ENCODE measurements around the gene INIP. TPM values are rescaled to one million over a fixed set of nuclear protein-coding genes. Genes with fewer than 3 reads are reported as not detected.

Gene INIP
- polyA plus RNA-seq, 1 donor from 2014 or later = 64.7 TPM

DNA sequence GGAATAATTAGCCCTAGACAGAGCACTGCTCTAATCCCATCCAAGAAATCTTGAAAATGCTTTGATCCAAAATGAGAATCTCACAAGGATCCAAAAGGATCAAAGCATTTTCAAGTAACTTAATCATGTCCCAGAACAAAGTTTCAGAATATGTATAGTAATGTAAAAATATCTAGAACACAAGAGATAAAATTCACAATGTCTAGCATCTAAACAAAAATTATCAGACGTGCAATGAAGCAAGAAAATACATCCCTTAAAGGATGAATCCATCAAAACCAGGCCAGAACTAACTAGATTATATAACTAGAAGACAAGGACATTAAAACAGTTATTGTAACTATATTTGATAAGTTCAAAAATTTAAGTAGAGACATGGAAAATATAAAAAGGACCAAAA, 69.3 kb downstream of the INIP start:
- no peaks in the 10 kb centered on the region for H3K79me2 ChIP-seq (replicated peaks; ENCODE audit: insufficient read depth, low read length)
- TF ChIP-seq POLR2AphosphoS5 (IDR thresholded peaks at IDR 0.05) (no peak), MXI1 (conservative IDR thresholded peaks at IDR 0.05; ENCODE audit: poor library complexity, severe bottlenecking) (no peak), RAD21 (conservative IDR thresholded peaks at IDR 0.05) (no peak), EZH2 (IDR thresholded peaks at IDR 0.05; ENCODE audit: borderline replicate concordance, insufficient read depth, low read length, poor library complexity, severe bottlenecking) (no peak), EP300 (conservative IDR thresholded peaks at IDR 0.05; ENCODE audit: poor library complexity, severe bottlenecking) (no peak), SMC3 (conservative IDR thresholded peaks at IDR 0.05; ENCODE audit: poor library complexity) (no peak), TAF1 (IDR thresholded peaks at IDR 0.05; ENCODE audit: low read depth) (no peak)
- TF ChIP-seq, protein P1, sequence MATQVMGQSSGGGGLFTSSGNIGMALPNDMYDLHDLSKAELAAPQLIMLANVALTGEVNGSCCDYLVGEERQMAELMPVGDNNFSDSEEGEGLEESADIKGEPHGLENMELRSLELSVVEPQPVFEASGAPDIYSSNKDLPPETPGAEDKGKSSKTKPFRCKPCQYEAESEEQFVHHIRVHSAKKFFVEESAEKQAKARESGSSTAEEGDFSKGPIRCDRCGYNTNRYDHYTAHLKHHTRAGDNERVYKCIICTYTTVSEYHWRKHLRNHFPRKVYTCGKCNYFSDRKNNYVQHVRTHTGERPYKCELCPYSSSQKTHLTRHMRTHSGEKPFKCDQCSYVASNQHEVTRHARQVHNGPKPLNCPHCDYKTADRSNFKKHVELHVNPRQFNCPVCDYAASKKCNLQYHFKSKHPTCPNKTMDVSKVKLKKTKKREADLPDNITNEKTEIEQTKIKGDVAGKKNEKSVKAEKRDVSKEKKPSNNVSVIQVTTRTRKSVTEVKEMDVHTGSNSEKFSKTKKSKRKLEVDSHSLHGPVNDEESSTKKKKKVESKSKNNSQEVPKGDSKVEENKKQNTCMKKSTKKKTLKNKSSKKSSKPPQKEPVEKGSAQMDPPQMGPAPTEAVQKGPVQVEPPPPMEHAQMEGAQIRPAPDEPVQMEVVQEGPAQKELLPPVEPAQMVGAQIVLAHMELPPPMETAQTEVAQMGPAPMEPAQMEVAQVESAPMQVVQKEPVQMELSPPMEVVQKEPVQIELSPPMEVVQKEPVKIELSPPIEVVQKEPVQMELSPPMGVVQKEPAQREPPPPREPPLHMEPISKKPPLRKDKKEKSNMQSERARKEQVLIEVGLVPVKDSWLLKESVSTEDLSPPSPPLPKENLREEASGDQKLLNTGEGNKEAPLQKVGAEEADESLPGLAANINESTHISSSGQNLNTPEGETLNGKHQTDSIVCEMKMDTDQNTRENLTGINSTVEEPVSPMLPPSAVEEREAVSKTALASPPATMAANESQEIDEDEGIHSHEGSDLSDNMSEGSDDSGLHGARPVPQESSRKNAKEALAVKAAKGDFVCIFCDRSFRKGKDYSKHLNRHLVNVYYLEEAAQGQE (IDR thresholded peaks at IDR 0.05; ENCODE audit: borderline replicate concordance) = no peak
- TF ChIP-seq, protein P2, sequence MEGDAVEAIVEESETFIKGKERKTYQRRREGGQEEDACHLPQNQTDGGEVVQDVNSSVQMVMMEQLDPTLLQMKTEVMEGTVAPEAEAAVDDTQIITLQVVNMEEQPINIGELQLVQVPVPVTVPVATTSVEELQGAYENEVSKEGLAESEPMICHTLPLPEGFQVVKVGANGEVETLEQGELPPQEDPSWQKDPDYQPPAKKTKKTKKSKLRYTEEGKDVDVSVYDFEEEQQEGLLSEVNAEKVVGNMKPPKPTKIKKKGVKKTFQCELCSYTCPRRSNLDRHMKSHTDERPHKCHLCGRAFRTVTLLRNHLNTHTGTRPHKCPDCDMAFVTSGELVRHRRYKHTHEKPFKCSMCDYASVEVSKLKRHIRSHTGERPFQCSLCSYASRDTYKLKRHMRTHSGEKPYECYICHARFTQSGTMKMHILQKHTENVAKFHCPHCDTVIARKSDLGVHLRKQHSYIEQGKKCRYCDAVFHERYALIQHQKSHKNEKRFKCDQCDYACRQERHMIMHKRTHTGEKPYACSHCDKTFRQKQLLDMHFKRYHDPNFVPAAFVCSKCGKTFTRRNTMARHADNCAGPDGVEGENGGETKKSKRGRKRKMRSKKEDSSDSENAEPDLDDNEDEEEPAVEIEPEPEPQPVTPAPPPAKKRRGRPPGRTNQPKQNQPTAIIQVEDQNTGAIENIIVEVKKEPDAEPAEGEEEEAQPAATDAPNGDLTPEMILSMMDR (IDR thresholded peaks at IDR 0.05; ENCODE audit: poor library complexity, severe bottlenecking) = no peak
- H3K27me3 ChIP-seq (ENCODE audit: insufficient read depth, low read depth, low read length) = no peaks in the 10 kb centered on the region
- no peak overlapping the region for H3K4me2 ChIP-seq (ENCODE audit: low read length)
- H3K4me3 ChIP-seq (ENCODE audit: low read length) = no peak overlapping the region
- no peak overlapping the region for H3K27ac ChIP-seq (ENCODE audit: low read length)
- H4K20me1 ChIP-seq (ENCODE audit: insufficient read depth) = no peaks in the 10 kb centered on the region
- H3K9ac ChIP-seq (ENCODE audit: low read length) = no peak overlapping the region
- no peaks in the 10 kb centered on the region for H3K9me2 ChIP-seq (ENCODE audit: insufficient read depth, low read length)
- peaks cover 25% of the 10 kb centered on the region for H3K36me3 ChIP-seq (ENCODE audit: insufficient read depth, low read length)
- no peaks in the 10 kb centered on the region for H3F3A ChIP-seq (ENCODE audit: insufficient read depth, low read length, poor library complexity, severe bottlenecking)
- H2AFZ ChIP-seq (ENCODE audit: low read depth, low read length) = no peak overlapping the region
- H3K9me3 ChIP-seq (ENCODE audit: low read length) = peaks cover 12% of the 10 kb centered on the region

DNA sequence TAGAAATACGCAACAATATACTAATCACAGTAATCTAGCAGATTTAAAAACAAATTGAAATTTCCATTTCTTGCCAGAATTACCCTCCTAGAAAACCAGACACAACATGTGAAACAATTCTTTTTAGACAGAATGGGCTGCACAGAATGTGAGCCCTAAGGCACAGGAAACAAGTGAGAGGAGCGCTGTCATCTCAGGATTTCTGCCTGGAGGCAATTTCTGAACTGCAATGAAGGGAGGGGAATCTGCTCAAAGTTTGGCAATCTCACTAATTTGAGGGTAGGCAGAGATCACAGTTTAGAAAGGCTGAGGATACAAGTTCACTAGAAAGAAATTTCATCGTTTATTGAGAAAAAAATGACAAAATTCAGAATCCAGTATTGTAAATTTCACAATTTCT, 70.3 kb downstream of the INIP start:
- H3K9ac ChIP-seq (ENCODE audit: low read length) = no peak overlapping the region
- no peaks in the 10 kb centered on the region for H3F3A ChIP-seq (ENCODE audit: insufficient read depth, low read length, poor library complexity, severe bottlenecking)
- no peak overlapping the region for H3K4me3 ChIP-seq (ENCODE audit: low read length)
- H3K4me2 ChIP-seq (ENCODE audit: low read length) = no peak overlapping the region
- H4K20me1 ChIP-seq (ENCODE audit: insufficient read depth) = no peaks in the 10 kb centered on the region
- no peaks in the 10 kb centered on the region for H3K27me3 ChIP-seq (ENCODE audit: insufficient read depth, low read depth, low read length)
- H3K36me3 ChIP-seq (ENCODE audit: insufficient read depth, low read length) = peaks cover 22% of the 10 kb centered on the region
- no peak overlapping the region for H2AFZ ChIP-seq (ENCODE audit: low read depth, low read length)
- TF ChIP-seq POLR2AphosphoS5 (IDR thresholded peaks at IDR 0.05) (no peak), SMC3 (conservative IDR thresholded peaks at IDR 0.05; ENCODE audit: poor library complexity) (no peak), TAF1 (IDR thresholded peaks at IDR 0.05; ENCODE audit: low read depth) (no peak), MXI1 (conservative IDR thresholded peaks at IDR 0.05; ENCODE audit: poor library complexity, severe bottlenecking) (no peak), RAD21 (conservative IDR thresholded peaks at IDR 0.05) (no peak), EZH2 (IDR thresholded peaks at IDR 0.05; ENCODE audit: borderline replicate concordance, insufficient read depth, low read length, poor library complexity, severe bottlenecking) (no peak), EP300 (conservative IDR thresholded peaks at IDR 0.05; ENCODE audit: poor library complexity, severe bottlenecking) (no peak)
- TF ChIP-seq, protein P2 (IDR thresholded peaks at IDR 0.05; ENCODE audit: poor library complexity, severe bottlenecking) = no peak
- TF ChIP-seq, protein P1 (IDR thresholded peaks at IDR 0.05; ENCODE audit: borderline replicate concordance) = no peak
- H3K9me2 ChIP-seq (ENCODE audit: insufficient read depth, low read length) = no peaks in the 10 kb centered on the region
- H3K27ac ChIP-seq (ENCODE audit: low read length) = no peak overlapping the region
- H3K79me2 ChIP-seq (replicated peaks; ENCODE audit: insufficient read depth, low read length) = no peaks in the 10 kb centered on the region
- H3K9me3 ChIP-seq (ENCODE audit: low read length) = peaks cover 12% of the 10 kb centered on the region
